Mucosa of descending colon (tissue), 3 donors: Measurements from ENCODE around the gene JAKMIP2. TPM values are rescaled to one million over a fixed set of nuclear protein-coding genes. Genes with fewer than 3 reads are reported as not detected.

Experiments used
- ATAC-seq: fragments of 200-7000 bp; cut with Tn5 transposase; one replicate; pipeline ENCODE4 v1.9.1; 2020; ENCODE audit warnings: mild to moderate bottlenecking, moderate library complexity
- DNase-seq, 3 donors: peaks; one replicate each; pipeline ENCODE4 v3.0.0-alpha.2; 2020
- H3K36me3 ChIP-seq: fragments of 200-600 bp; one replicate; pipeline ENCODE4 v1.8.0; 2021; ENCODE audit warnings: low read depth, mild to moderate bottlenecking
- H3K4me1 ChIP-seq: fragments of 200-600 bp; one replicate; pipeline ENCODE4 v1.8.0; 2021; ENCODE audit warnings: low read depth, mild to moderate bottlenecking
- H3K4me3 ChIP-seq: fragments of 200-600 bp; one replicate; pipeline ENCODE4 v1.8.0; 2021; ENCODE audit warnings: mild to moderate bottlenecking
- H3K9me3 ChIP-seq: fragments of 200-600 bp; one replicate; pipeline ENCODE4 v1.8.0; 2021; ENCODE audit warnings: mild to moderate bottlenecking
- intact Hi-C, 2 donors: fragments of 100-400 bp; cut with DNase I in 1 of 2; cut with micrococcal nuclease in 1 of 2; formaldehyde crosslinking; loops; one replicate each; pipeline versions ENCODE4 v1.11.0 to v1.11.1; 2022; cut with DNase I, micrococcal nuclease
- total RNA-seq, 3 donors: library from RNA; stranded (reverse); fragmentation: NEBNext Ultra II Directional in 2 of 3; extraction: Animal tissue kit (Norgen Biotek cat#: 25700) in 2 of 3; gene quantifications; one replicate each; pipeline versions ENCODE4 v1.2.1 to v1.2.4, GENCODE V29; 2021 to 2023
- TF ChIP-seq, protein P1 (sequence below): fragments of 200-600 bp; IDR thresholded peaks from one replicate; pipeline ENCODE4 v1.8.0; 2022; ENCODE audit warnings: antibody characterized with exemption, mild to moderate bottlenecking
- donor health status: DM: no; HTN: no; CAD: no; lungs with moderate emphysema.
- donor health status: DM: no; HTN: no; CAD: no.
- donor health status: DM: no; HTN: yes; CAD: no.

Gene JAKMIP2
- total RNA-seq, 3 donors from 2014 or later = 0.90 to 9.0 (median 2.0) TPM

DNA sequence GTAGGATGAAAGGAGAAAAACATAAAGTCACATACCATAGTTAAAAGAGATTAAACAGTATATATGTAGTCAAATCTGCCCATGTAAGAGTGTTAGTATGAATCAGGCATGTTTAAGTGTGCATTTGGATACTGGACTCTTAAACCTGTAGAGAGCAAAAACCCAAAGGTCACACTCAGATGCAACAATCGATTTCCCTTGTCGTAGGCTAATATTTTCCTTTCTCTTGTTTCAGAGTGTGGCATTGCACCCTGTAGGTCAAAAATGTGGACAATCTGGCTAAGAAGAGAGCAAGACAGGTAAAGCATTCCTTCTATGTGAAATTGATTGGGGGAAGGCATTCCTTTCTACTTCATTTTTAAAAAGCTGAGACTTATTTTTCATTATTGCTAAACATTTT, 8.9 kb downstream of the JAKMIP2 start:
- H3K4me1 ChIP-seq = no peaks in the 10 kb centered on the region
- DNase-seq = no peak
- H3K9me3 ChIP-seq = no peaks in the 10 kb centered on the region
- H3K4me3 ChIP-seq = no peak overlapping the region
- ATAC-seq = no peak
- intact Hi-C loops = no loop called here
- no peaks in the 10 kb centered on the region for H3K36me3 ChIP-seq
- TF ChIP-seq, protein P1, sequence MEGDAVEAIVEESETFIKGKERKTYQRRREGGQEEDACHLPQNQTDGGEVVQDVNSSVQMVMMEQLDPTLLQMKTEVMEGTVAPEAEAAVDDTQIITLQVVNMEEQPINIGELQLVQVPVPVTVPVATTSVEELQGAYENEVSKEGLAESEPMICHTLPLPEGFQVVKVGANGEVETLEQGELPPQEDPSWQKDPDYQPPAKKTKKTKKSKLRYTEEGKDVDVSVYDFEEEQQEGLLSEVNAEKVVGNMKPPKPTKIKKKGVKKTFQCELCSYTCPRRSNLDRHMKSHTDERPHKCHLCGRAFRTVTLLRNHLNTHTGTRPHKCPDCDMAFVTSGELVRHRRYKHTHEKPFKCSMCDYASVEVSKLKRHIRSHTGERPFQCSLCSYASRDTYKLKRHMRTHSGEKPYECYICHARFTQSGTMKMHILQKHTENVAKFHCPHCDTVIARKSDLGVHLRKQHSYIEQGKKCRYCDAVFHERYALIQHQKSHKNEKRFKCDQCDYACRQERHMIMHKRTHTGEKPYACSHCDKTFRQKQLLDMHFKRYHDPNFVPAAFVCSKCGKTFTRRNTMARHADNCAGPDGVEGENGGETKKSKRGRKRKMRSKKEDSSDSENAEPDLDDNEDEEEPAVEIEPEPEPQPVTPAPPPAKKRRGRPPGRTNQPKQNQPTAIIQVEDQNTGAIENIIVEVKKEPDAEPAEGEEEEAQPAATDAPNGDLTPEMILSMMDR = no peak

DNA sequence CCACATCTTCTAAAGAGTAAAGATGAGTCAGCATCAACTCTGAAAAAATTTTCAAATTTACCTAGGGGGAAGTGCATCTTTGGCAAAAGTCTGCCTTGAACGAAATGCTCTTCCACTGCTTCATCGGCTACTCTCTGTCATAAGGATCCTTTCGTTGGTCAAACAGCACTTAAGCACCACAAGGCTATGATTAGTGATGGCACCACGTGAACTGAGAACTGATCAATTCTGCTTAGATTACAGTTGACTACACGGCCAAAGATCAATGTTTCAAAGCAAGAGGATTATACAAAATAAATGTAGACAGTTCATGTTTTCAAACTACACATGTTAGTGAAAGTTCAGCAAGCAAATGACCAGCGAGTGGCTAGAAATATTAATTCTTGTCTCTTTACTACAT, 9.4 kb downstream of the JAKMIP2 start:
- no peak for ATAC-seq
- no peak for DNase-seq
- TF ChIP-seq, protein P1 = no peak
- intact Hi-C loops = no loop called here
- H3K4me1 ChIP-seq = no peaks in the 10 kb centered on the region
- H3K4me3 ChIP-seq = no peak overlapping the region
- no peaks in the 10 kb centered on the region for H3K9me3 ChIP-seq
- H3K36me3 ChIP-seq = no peaks in the 10 kb centered on the region

DNA sequence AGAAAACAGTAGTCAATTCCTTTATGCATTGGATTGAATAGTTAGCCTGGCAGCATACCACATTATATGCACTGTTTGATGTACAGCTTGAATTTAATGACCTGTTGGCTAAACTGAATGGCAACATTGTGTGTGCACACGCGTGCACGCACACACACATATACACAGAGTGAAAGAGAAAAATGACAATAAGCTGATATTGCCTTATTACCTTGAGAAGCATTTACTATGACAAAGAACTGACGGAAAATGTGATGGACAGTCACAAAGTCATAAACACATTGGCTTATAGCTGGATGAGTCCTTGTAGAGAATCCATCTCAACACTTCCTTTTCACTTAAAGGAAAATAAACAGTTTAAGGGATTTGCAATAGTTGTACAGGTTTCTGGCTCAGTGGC, 15.5 kb downstream of the JAKMIP2 start:
- Histone ChIP-seq H3K36me3 (no peaks in the 10 kb centered on the region), H3K4me3 (no peak overlapping the region), H3K4me1 (no peaks in the 10 kb centered on the region), H3K9me3 (no peaks in the 10 kb centered on the region)
- no peak for DNase-seq
- intact Hi-C loops = no loop called here
- TF ChIP-seq, protein P1 = no peak
- no peak for ATAC-seq

DNA sequence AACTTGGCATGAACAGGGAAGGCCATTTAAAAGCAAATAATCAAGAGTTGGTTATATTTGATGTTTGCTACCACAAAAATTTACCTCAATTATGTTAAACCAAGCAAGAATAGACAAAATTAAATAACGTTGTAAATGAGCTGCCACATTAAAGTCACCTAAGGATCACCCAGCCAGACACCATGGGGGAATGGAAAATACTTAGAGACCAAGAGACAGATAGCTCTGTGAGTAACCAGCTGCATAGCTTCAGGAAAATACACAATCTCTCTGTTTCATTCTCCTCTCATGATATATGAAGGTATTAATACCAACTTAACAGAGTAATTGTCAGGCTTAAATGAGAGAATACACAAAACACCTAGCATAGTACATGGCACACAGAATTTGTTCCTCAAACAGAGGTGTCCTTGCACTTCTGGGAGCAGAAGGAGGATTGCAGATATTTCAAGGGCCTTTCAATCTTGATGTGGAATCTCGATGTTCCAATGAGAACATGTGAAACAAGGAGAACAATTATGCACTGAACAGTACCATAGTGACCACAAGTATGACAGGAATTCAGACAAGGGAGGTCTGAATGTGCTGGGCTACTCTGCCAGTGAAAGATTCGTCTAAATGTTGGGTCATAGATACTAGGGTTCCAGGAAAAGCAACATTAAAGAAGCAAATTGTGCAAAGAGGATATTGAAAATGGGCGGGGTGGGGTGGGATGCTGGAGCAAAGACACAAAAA, 18.6 kb downstream of the JAKMIP2 start:
- no peaks in the 10 kb centered on the region for H3K36me3 ChIP-seq
- DNase-seq (no peak), ATAC-seq (no peak)
- intact Hi-C loops = no loop called here
- no peaks in the 10 kb centered on the region for H3K9me3 ChIP-seq
- H3K4me3 ChIP-seq = no peak overlapping the region
- H3K4me1 ChIP-seq = no peaks in the 10 kb centered on the region
- TF ChIP-seq, protein P1 = no peak

DNA sequence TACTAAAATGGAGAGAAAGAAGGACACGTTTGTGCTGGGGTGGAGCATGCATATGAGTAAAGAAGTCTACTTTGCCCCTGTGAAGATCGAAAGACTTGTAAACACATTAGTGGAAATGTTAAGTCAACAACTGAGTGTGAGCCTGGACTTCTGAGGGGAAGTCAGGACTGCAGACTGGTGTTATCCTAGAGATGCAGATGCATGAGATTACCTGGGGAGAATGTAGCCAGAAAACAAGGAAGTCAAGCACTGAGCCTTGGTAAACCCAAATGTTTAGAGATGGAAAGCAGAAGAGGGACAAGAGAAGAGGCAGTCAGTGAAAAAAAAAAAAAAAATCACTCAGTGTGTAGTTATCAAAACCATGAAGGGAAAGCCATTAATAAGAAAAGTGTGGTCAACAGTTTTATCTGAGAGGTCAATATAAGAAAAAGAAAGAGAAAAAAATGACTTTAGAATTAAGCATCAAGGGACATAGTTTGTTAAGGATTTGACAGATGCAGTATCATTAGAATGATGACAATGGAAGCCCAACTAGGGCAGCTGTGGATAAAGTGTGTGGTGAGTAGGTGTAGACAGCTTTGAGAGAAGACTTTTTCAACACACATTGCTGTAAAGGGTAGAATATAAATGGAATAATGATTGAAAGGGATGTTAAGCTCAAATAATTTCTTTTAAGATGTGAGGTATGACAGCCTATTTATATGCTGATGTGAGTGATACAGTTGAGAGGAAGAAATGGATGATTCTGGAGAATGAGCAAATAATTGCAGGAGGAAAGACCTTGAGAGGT, 22.2 kb downstream of the JAKMIP2 start:
- Histone ChIP-seq H3K4me3 (no peak overlapping the region), H3K36me3 (no peaks in the 10 kb centered on the region), H3K4me1 (no peaks in the 10 kb centered on the region), H3K9me3 (no peaks in the 10 kb centered on the region)
- no peak for ATAC-seq
- intact Hi-C loops = no loop called here
- TF ChIP-seq, protein P1 = no peak
- no peak for DNase-seq
